A673 (cell line): Measurements from ENCODE around the gene UBE2E1.

ENCODE experiments used
- EZH2 ChIP-seq: fragments of 200-600 bp; sonication (generic); IDR thresholded peaks from 2 replicates; pipeline ENCODE4 v1.6.1; 2017; ENCODE audit warnings: borderline replicate concordance, low read depth, mild to moderate bottlenecking, mixed read lengths, antibody characterized with exemption, low read length; ENCODE audit not compliant: poor library complexity, severe bottlenecking
- TF ChIP-seq, protein P1 (sequence below): fragments of 300-800, 200-600 bp; sonication (generic); conservative IDR thresholded peaks from 2 replicates; pipeline ENCODE4 v1.5.1; 2017; ENCODE audit warnings: low read depth, mild to moderate bottlenecking, antibody characterized with exemption, low read length, moderate library complexity, mixed read lengths

DNA sequence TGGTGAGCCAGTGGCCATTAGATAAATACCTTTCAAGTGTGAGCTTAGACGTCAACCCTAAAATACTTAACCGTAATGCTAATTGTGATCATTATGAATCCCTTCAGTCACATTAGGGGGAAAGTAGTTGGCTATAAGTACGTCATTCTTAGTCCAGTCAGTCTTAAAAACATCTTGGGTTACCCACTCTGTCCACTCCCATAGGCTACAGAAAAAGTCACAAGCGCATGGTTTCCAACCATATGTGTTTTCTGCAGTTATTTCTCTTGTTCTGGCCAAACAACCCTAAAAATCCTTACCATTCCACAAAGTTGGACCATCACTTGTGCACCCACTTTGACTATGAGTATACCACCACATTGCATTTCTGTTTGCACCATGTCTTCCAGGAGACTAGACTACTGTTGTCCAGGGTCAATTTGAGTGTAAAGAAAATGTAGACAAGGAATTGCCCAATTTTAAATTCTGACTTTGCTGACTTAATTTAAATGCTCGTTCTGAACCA, 114.4 kb downstream of the UBE2E1 start:
- TF ChIP-seq, protein P1, sequence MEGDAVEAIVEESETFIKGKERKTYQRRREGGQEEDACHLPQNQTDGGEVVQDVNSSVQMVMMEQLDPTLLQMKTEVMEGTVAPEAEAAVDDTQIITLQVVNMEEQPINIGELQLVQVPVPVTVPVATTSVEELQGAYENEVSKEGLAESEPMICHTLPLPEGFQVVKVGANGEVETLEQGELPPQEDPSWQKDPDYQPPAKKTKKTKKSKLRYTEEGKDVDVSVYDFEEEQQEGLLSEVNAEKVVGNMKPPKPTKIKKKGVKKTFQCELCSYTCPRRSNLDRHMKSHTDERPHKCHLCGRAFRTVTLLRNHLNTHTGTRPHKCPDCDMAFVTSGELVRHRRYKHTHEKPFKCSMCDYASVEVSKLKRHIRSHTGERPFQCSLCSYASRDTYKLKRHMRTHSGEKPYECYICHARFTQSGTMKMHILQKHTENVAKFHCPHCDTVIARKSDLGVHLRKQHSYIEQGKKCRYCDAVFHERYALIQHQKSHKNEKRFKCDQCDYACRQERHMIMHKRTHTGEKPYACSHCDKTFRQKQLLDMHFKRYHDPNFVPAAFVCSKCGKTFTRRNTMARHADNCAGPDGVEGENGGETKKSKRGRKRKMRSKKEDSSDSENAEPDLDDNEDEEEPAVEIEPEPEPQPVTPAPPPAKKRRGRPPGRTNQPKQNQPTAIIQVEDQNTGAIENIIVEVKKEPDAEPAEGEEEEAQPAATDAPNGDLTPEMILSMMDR, result no peak
- TF ChIP-seq EZH2, result no peak
